ENCODE results near the gene ZNF292.

DNA sequence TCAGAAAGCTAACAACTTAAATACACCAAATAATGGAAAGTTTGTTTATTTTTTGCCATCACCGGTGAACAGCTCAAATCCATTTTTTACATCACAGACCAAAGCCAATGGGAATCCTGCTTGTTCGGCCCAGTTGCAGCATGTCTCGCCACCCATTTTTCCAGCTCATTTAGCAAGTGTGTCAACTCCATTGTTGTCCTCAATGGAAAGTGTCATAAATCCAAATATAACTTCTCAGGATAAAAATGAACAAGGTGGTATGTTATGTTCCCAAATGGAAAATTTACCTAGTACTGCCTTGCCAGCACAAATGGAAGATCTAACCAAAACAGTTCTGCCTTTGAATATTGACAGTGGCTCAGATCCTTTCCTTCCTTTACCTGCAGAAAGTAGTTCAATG is 101.7 kb downstream of the ZNF292 start:
- TF ChIP-seq, protein P1, sequence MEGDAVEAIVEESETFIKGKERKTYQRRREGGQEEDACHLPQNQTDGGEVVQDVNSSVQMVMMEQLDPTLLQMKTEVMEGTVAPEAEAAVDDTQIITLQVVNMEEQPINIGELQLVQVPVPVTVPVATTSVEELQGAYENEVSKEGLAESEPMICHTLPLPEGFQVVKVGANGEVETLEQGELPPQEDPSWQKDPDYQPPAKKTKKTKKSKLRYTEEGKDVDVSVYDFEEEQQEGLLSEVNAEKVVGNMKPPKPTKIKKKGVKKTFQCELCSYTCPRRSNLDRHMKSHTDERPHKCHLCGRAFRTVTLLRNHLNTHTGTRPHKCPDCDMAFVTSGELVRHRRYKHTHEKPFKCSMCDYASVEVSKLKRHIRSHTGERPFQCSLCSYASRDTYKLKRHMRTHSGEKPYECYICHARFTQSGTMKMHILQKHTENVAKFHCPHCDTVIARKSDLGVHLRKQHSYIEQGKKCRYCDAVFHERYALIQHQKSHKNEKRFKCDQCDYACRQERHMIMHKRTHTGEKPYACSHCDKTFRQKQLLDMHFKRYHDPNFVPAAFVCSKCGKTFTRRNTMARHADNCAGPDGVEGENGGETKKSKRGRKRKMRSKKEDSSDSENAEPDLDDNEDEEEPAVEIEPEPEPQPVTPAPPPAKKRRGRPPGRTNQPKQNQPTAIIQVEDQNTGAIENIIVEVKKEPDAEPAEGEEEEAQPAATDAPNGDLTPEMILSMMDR (IDR thresholded peaks at IDR 0.05), result no peak
- no peak for TF ChIP-seq POLR2A (IDR thresholded peaks at IDR 0.05)
